GM19025 (cell line): ENCODE measurements around the gene IDH3G.
"Not testable (repeated sequence)": the region's sequence is repeated elsewhere in the genome, so short reads cannot be mapped to it uniquely, and the experiment has no call there.

Experiments
- ATAC-seq: cut with Tn5 transposase; IDR thresholded peaks from one replicate; pipeline ENCODE4 v1.9.1; 2021; ENCODE audit warnings: mild to moderate bottlenecking, low read depth, moderate library complexity; ENCODE audit not compliant: unreplicated experiment

IDH3G gene

DNA sequence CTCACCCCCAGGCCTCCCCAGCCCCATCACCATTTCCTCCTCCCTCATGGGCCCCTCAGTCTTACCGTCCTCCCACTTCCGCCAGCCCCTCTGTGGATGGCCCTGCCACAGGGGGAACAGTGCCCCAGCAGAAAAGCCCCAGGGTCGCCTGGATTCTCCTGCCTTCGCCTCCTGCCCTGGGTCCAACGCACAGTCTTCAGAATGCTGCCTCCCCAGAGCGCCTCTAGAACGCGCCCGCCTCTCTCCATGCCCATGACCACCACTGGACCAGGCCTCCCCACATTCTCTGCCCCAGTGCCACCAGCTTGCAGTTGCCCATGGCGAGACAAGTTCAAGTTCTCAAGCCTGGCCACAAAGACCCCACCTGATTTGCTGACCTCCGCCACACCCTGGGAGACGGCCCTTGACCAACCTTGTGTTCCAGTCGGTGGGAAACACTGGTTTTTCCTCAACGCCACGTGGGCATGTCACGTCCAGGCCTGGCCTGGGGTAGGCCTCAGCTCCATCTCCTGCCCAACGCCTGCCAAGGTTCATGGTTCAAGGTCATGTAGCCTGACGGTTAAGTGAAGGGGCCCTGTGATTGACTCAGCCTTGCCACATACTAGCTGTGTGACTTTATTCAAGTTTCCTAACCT lies 30.8 kb downstream of the IDH3G start:
- no peak for ATAC-seq

DNA sequence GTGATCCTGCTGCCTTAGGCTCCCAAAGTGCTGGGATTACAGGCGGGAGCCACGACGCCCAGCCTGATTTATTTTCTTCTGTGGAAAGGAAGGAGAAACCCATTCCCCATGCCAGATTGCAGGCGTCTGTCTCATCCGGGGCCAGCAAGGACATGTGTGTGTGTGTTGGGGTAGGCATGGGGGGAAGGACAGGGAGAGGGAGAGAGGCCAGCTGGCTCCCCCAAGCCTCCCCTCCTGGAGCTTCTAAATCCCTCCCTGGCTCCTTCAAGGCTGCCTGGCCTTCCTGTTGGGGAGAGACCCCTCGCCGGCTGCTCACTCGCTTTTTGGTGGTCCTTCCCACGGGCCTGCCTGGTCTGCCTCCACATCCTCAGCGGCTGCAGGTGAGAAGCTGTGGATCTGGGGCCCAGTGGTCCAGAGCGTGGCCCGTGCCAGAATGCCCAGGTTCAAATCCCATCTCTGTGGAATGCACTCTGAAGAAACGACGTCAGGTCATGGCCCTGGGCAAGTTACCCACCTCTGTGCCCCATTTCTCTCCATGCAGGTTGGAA lies 31.5 kb downstream of the IDH3G start:
- no peak for ATAC-seq

DNA sequence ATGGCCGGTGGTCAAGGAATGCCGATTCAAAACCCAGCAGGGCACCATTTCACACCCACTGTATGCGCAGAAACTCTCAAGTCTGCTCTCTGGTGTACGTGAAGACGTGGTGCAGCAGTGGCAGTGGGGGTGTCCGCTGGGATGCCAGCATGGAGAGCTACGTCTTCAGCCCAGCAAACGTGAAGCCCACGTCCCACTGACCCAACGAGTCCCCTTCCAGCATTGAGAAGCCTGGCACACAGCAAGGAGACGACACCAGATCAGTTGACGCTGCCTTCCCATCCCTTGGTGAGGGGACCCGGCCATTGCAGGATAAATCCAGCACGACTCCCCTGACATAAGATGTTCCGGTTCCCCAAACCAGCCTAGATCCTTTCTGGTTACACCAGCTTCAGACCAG lies 32.3 kb downstream of the IDH3G start:
- ATAC-seq = no peak

DNA sequence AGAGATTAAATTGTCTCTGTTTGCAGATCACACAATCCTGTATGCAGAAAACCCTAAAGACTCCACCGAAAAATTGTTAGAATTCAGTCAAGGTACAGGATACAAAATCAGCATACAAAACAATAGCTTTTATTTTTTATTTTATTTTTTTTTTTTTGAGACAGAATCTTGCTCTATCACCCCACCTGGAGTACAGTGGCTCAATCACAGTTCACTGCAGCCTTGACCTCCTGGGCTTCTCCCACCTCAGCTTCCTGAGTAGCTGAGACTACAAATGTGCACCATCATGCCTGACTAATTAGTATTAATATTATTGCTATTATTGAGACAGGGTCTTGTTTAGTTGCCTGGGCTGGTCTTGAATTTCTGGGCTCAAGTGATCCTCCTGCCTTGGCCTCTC lies 39.0 kb downstream of the IDH3G start:
- ATAC-seq = no peak

DNA sequence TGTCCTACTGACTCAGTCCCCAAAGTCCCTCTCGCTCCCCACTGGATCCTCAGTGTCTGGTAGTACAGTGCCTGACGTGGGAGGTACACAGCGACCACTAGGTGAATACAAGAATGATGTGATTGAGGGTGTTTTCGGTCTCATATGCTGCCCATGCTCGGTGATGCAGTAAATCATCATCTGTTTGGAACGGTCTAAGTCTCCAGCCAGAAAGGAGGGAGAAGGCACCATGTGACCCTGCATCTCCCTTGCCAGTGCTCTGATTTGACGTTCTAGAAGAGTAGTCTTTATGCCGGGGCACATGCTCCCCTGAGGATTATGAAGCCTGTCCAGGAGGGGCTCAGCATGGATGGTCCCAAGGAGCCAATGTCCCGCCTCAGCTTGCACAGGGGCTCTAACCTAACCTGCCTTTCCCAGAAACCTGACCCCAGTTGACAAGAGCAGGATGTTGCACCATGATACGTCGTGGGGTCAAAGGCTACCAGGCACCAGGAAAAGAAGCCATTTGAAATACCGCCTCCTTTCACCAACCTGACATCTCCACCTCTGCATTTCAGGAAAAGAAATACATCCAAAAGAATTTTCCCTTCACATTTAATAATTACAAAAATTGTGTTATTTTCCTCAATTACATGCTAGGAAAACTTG lies 43.9 kb downstream of the IDH3G start:
- no peak for ATAC-seq

- ATAC-seq = not testable (repeated sequence)
These were observed 45.2 kb downstream of the IDH3G start for GRCh38 chrX:153749017-153749416.

GRCh38 chrX:153746991-153747390 lies 47.2 kb downstream of the IDH3G start:
- not testable (repeated sequence) for ATAC-seq

DNA sequence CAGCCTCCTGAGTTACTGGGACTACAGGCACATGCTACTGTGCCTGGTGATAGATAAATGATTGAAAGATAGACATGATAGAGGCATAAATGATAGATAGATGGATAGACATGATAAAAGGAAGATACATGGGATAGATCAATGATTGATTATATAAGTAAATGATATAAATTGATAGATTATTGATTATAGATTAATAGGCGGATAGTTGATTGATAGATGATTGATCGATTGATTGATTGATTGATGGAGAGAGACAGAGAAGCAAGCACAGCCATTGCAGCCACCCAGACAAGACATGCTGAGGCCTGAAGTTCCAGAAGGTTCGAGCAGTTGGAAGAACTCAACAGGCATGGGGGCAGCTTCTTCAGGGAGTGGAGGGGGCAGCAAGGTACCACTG lies 47.8 kb downstream of the IDH3G start:
- ATAC-seq = no peak

DNA sequence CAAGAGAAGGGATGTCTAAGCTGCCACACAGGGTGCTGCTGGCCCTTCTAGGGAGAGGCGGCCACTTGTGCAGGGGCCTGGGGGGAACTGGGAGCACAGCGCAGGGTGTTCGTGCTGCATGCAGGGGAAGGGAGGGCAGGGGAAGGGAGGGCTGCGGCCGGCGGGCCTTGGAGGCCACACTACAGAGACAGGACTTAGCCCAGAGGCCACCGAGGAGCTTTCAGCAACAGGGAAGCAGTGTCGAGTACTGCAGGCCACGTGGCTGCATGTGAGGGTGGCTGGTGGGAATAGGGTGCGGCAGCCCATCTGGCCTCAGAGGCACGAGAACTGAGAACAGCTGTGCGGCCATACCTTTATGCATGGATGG lies 49.1 kb downstream of the IDH3G start:
- ATAC-seq = not testable (repeated sequence)

DNA sequence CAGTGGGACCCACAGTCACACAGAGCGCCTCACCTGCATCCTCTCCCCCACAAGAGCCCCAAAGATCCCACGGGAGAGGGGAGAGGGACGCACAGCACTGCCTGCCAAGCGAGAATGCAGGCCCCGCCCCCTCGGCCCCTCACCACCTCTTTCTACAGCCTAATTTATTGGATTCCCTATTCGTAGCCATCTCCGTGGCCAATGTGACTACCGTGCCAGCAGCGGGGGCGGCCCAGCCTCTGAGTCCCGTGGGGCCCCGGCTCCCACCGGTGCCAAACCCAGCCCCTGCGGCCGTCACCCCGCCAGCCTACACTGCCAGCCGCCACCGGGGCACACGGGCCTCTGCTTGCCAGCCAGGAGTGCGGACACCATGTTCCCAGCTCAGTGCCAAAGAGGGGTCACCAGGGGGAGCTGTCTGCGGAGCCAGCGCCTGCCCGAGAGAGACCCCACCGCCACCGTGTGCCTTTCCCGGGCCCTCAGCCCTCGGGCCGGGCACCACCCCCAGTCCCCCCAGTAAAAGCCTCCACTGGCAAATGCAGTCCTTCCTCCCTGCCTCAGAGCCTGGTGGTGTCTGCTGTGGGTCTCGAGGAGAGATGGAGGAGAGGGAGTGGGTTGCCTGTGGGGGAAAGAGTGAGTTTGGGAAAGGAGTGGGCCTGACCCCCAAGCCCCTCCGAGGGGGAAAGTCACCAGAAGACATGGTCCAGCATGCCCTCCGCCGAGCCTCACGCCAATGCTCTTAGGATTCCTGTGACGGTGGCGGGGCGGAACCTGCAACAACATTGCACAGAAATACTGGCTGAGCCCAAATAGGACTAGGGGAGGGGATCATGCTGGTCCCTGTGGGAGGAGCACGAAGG lies 49.7 kb downstream of the IDH3G start:
- no peak for ATAC-seq

DNA sequence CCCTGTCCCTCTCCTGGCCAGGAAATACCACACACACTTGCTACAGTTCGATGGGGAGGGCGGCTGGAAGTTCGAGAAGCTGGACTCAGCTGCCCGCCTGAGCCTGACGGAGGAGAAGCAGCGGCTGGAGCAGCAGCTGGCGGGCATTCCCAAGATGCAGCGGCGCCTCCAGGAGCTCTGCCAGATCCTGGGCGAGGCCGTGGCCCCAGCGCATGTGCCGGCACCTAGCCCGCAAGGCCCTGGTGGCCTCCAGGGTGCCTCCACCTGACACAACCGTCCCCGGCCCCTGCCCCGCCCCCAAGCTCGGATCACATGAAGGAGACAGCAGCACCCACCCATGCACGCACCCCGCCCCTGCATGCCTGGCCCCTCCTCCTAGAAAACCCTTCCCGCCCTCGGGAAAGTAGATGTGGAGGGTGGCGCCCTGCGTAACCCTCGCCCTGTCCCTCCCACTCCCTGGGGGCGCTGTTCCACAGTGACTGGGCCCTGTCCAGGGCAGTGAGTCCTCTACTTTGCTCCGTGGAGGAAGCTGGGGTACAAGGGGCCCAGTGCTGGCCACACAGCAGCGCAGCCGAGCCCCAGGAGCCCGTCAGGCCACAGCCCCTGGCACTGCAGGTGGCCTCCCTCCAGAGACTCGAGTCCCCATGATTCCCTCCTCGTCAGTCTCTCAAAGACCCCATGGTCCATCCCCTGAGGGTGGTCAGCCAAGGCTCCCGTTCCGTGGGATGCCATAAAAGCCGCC lies 50.5 kb downstream of the IDH3G start:
- not testable (repeated sequence) for ATAC-seq

GRCh38 chrX:153742796-153743467 lies 51.2 kb downstream of the IDH3G start:
- ATAC-seq = not testable (repeated sequence)

DNA sequence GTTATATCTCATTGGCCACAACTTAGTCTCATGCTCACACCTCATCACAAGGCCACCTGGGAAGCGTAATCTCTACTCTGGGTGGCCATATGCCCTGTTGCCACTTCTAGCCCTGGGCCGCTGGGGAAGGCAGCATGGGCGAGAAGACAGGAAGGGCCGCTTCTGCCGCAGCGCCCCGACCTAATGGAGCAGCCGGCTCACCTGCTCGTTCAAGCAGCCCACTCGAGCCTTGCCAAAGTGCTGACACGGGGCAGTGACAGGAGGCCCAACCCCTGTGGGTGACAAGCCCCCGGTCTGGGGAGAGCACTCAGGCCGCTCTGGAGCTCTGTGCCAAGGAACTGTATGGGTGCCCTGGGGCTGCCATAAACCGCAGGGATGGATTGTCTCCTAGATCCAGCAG lies 52.1 kb downstream of the IDH3G start:
- ATAC-seq = not testable (repeated sequence)

DNA sequence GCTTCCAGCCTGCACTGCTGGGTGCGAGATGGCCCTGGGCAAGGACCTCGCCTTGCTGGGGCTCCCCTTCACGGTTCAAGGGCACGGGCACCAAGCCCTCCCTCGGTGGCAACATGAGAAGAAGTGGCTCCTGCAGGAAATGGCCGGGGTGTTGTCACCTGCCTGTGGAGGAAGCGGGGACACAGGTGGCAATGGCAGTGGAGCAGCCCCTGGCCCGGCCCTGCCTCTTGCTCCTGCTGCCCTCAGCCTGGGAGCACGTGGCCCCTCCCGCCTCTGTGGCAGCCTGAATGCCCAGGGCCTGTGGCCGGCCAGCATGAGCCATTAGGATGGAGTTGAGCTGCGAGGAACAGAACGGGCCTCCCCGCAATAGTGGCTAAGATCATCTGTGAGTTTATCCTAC lies 52.7 kb downstream of the IDH3G start:
- ATAC-seq = no peak

- no peak for ATAC-seq
These were observed 53.4 kb downstream of the IDH3G start for GRCh38 chrX:153740631-153741222.

- ATAC-seq = no peak
These were observed 54.3 kb downstream of the IDH3G start for GRCh38 chrX:153739754-153740486.

GRCh38 chrX:153738056-153738605 lies 56.0 kb downstream of the IDH3G start:
- ATAC-seq = no peak

DNA sequence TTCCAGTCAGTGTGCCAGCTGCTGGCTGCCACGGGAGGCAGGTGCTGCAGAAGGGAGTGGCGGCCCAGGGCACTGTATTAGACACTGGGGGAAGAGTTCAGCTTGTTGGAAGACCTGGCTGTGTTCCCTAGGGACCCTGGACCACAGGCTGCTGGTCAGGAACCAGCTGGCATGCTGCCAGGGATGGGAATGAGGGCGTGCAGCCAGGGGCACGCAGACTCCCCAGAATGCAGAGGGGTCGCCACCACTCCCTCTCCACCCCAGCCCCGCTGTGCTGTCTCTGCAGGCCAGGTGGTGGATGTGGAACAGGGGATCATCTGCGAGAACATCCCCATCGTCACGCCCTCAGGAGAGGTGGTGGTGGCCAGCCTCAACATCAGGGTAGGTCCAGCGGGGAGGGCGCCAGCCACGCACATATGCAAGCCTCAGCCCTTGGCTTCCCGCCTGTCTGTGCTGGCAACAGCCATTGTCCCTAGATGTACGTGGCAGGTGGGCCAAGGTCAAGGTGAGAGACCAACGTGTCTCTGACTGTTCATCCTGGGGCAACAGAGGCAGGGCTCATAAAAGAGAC lies 57.2 kb downstream of the IDH3G start:
- ATAC-seq = no peak
